Endothelial cell (in vitro differentiated cells): ENCODE results near the gene ZIC5. TPM values are rescaled to one million over a fixed set of nuclear protein-coding genes. Genes with fewer than 3 reads are reported as not detected.

ENCODE experiments used
- DNase-seq: peaks from one replicate; pipeline ENCODE4 v3.0.0; 2021; ENCODE audit warnings: low spot score
- H3K27ac Mint-ChIP-seq: one replicate; pipeline ENCODE4 v1.8.0; 2021; ENCODE audit warnings: mixed read lengths, inconsistent platforms; ENCODE audit not compliant: unreplicated experiment
- H3K27me3 Mint-ChIP-seq: one replicate; pipeline ENCODE4 v1.8.0; 2021; ENCODE audit warnings: mild to moderate bottlenecking, moderate library complexity, mixed read lengths, inconsistent platforms; ENCODE audit not compliant: unreplicated experiment
- H3K36me3 Mint-ChIP-seq: one replicate; pipeline ENCODE4 v1.8.0; 2021; ENCODE audit warnings: mild to moderate bottlenecking, low read depth, mixed read lengths, inconsistent platforms; ENCODE audit not compliant: unreplicated experiment
- H3K4me1 Mint-ChIP-seq: one replicate; pipeline ENCODE4 v1.8.0; 2021; ENCODE audit warnings: mild to moderate bottlenecking, mixed read lengths, inconsistent platforms; ENCODE audit not compliant: unreplicated experiment
- H3K4me3 Mint-ChIP-seq: one replicate; pipeline ENCODE4 v1.8.0; 2021; ENCODE audit warnings: mild to moderate bottlenecking, mixed read lengths, inconsistent platforms; ENCODE audit not compliant: unreplicated experiment
- H3K9me3 Mint-ChIP-seq: one replicate; pipeline ENCODE4 v1.8.0; 2021; ENCODE audit warnings: mixed read lengths, inconsistent platforms; ENCODE audit not compliant: unreplicated experiment
- CTCF ChIP-seq: fragments of 200-600 bp; sonication (generic); IDR thresholded peaks from one replicate; pipeline ENCODE4 v1.5.0; 2021; ENCODE audit warnings: antibody characterized with exemption; ENCODE audit not compliant: unreplicated experiment
- total RNA-seq: library from RNA; stranded (reverse); fragmentation: NEBNext Ultra II Directional; extraction: Animal tissue kit (Norgen Biotek cat#: 25700); gene quantifications from one replicate; pipeline ENCODE4 v1.2.1, GENCODE V29; 2021; ENCODE audit not compliant: unreplicated experiment

ZIC5 gene
- total RNA-seq, 1 donor from 2014 or later: 0.10 TPM

- peaks cover 47% of the 10 kb centered on the region for H3K4me1 Mint-ChIP-seq
- no peak for TF ChIP-seq CTCF
- no peak overlapping the region for H3K4me3 Mint-ChIP-seq
- peaks cover 34% of the 10 kb centered on the region for H3K27me3 Mint-ChIP-seq
- no peaks in the 10 kb centered on the region for H3K9me3 Mint-ChIP-seq
- DNase-seq: peak; percentile 15
- H3K36me3 Mint-ChIP-seq: peaks cover 3% of the 10 kb centered on the region
- H3K27ac Mint-ChIP-seq: no peak overlapping the region
These were observed 18.8 kb upstream of the ZIC5 start for GRCh38 chr13:99990126-99990977.

- Mint-ChIP-seq H3K27me3 (peaks cover 36% of the 10 kb centered on the region), H3K27ac (no peak overlapping the region), H3K9me3 (no peaks in the 10 kb centered on the region), H3K36me3 (peaks cover 4% of the 10 kb centered on the region), H3K4me3 (no peak overlapping the region), H3K4me1 (peaks cover 48% of the 10 kb centered on the region)
- DNase-seq: peak; percentile 28
- TF ChIP-seq CTCF: no peak
These were observed 17.9 kb upstream of the ZIC5 start for GRCh38 chr13:99989276-99990125.

- H3K27ac Mint-ChIP-seq: no peak overlapping the region
- peaks cover 56% of the 10 kb centered on the region for H3K4me1 Mint-ChIP-seq
- H3K27me3 Mint-ChIP-seq: peaks cover 43% of the 10 kb centered on the region
These were observed 17.1 kb upstream of the ZIC5 start for GRCh38 chr13:99988529-99989275.

More at GRCh38 chr13:99988529-99989275, 17.1 kb upstream of the ZIC5 start:
- no peak overlapping the region for H3K4me3 Mint-ChIP-seq
- no peaks in the 10 kb centered on the region for H3K9me3 Mint-ChIP-seq
- DNase-seq: peak; percentile 26
- no peak for TF ChIP-seq CTCF
- H3K36me3 Mint-ChIP-seq: peaks cover 7% of the 10 kb centered on the region
